ENCODE data around the gene GPR39.
A peak's percentile ranks its signal among the peaks of the same experiment; 100 is the strongest.
"Not testable (repeated sequence)": the region's sequence is repeated elsewhere in the genome, so short reads cannot be mapped to it uniquely, and the experiment has no call there.

Gene GPR39

DNA sequence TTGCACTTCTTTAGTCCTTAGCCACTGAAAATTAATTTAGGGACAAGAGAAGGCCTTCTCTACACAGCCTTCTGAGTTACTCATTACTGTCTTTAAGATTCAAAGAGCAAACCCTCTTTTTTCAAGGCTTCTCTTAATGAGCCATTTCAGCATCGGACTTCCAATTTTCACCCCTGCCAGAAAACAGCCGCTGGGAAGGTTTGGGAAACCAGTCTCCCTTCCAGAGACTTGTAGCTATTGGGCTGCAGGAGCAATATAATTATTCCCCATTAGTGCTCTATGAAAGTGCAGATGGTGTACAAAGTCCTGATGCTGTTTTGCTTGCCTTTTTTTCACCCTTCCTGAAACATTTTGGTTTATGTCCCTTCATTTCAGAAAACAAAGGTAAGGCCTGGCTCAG is 79.3 kb downstream of the GPR39 start:
- no peak for DNase-seq (ENCODE audit: low read depth in 3 of 3)

DNA sequence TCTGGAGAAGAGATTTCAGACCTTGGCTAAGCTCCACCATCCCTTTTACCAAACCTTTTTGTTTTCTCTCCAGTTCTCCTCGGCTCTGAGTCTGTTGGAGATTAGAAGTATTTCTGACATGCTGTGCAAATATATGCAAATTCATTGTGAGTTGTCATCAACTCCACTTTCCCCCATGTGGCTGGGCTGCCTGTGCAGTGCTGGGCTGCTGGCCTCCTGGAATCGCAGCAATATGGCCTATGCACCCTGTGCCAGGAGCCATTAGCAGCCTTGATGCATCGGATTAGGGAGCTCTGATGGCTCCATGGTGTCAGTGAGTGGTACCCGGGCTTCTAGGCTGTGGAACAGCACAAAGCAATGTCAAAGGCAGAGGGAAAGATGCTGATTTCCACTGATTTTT is 80.0 kb downstream of the GPR39 start:
- no peak for DNase-seq (ENCODE audit: low read depth in 3 of 3)

DNA sequence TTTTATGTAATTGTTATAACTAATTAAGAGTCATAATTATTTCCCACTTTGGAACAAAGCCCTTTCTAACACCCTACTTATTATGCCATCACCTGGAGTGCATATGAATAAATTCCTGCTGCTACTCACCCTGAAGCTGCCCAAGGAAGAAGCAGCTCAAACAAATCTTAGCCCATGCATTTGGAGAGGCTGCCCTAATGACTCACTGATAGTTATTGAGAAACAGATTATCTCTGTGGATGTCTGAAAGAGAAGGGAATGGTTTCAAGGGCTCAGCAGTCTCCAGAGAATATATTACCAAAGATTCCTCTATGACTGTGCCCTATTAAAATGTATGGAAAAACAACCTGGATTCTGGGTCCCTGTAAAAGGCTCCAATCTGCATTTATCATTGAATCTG is 81.0 kb downstream of the GPR39 start:
- DNase-seq (ENCODE audit: low read depth in 3 of 3), result no peak

GRCh38 chr2:132503701-132504100 is 87.1 kb downstream of the GPR39 start:
- no peak for DNase-seq (ENCODE audit: low read depth in 3 of 3)

DNA sequence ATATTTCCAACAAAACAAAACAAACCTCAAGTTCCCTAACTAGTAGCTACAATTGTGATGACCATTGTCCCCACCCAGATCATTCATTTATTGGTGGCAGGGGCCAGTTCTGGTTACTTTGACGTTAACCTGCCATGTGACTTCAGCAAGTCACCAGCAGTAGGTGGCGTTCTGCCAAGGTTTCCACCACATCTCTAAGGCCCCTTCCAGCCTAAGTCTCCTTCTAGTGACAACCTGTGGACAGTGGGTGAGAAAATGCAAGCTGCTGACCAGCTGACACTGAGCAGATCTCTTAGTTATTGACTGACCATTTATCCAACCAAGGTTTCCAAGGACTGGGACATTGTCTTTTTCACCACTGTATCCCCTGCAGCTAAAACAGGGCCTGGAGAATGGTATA is 98.4 kb downstream of the GPR39 start:
- no peak for DNase-seq (ENCODE audit: low read depth in 3 of 3)

- no peak for DNase-seq (ENCODE audit: low read depth in 3 of 3)
Measured at GRCh38 chr2:132517386-132517785, 100.8 kb downstream of the GPR39 start.

DNA sequence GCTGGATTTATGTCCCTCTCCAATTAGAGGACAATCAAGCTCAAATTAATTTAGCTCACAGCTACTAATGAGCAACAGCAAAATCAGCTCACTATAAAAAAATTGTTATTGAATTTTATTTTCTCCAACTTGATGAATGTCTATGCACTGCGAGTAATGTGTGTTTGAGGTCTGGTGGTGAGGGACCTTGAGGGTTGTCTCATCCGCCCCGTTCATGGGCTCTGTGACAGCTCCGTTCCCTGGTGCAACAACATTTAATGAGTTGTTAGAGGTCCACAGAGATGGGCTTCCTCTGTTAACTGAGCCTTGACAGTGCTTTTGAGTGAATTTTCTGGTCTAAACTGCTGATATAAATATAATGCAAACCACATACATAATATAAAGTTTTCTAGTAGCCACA is 101.7 kb downstream of the GPR39 start:
- DNase-seq (ENCODE audit: low read depth in 3 of 3), result no peak

GRCh38 chr2:132519566-132519965 is 103.0 kb downstream of the GPR39 start:
- no peak for DNase-seq (ENCODE audit: low read depth in 3 of 3)

DNA sequence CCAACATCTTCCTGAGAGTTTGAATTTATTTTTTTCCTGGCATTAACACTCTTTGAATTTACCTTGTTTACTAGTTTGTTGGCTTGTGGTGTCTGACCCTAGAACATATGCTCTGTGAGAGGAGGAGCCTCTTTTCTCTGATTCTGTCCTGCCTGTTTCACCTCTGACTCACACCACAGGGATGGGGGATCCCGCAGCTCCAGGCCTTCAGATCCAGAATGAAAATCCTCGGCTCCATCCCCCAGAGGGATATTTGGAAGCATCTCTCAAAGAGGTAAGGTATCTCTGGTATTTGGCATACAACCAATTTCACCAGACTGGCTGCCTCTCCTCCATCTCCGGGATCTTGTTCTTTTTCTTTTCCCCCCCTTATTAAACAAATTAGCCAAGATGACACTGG is 104.7 kb downstream of the GPR39 start:
- DNase-seq (ENCODE audit: low read depth in 3 of 3), result no peak

GRCh38 chr2:132522901-132523300 is 106.3 kb downstream of the GPR39 start:
- DNase-seq (ENCODE audit: low read depth in 3 of 3), result no peak

DNA sequence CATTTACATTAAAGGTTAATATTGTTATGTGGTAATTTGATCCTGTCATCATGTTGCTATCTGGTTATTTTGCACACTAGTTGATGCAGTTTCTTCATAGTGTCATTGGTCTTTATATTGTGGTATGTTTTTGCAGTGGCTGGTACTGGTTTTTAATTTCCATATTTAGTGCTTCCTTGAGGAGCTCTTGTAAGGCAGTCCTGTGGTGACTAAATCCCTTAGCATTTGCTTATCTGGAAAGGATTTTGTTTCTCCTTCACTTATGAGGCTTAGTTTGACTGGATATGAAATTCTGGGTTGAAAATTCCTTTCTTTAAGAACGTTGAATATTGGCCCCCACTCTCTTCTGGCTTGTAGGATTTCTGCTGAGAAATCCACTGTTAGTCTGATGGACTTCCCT is 120.5 kb downstream of the GPR39 start:
- DNase-seq (ENCODE audit: low read depth in 3 of 3), result not testable (repeated sequence)

- DNase-seq (ENCODE audit: low read depth in 3 of 3), result no peak
Measured at GRCh38 chr2:132538331-132538855, 121.8 kb downstream of the GPR39 start.

DNA sequence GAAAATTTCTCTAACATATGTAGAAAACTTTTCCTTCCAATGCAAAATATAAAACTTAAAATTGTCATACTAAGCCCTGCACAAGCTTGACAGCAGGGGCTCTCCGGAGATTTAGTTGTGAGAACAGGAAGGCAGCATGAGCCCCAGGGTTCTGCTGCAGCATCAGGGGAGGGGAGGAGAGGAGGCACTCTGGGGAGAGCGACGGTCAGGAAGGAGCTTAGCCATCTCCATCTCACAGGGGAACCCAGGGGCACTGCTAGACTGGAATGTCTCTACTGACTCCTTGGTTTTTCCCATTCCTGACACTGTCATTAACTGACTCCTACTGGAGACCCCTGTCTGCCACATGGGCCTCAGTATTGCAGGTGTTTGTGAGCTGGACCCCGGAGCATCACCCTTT is 123.6 kb downstream of the GPR39 start:
- no peak for DNase-seq (ENCODE audit: low read depth in 3 of 3)

DNA sequence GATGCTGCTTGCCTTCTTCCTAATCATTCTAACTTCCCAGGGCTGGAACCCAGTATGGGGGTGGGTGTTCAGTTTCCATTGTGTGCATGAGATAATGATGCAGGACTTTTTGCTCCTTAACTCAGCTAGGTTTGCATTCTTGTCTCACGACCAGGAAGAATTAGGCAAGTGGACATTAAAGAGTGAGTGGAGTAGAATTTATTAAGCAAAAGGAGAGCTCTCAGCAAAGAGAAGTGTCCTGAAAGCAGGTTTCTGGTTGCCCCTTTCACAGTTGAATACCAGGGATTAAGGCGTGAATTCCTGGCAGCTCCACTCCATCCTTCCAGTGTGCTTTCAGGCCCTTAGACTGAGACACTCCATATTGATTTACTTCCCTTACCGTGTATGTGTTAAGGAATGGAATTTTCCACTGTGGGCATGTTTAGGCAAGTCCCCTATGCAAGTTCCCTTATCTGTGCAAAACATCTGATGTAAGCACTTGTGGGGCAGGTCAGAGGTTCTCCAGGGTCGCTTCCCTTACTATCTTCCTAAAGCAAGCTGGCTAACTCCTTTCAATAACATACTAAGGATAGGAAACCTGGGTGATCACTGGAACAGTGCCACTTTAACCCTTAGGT is 126.5 kb downstream of the GPR39 start:
- DNase-seq (ENCODE audit: low read depth in 3 of 3), result no peak

DNA sequence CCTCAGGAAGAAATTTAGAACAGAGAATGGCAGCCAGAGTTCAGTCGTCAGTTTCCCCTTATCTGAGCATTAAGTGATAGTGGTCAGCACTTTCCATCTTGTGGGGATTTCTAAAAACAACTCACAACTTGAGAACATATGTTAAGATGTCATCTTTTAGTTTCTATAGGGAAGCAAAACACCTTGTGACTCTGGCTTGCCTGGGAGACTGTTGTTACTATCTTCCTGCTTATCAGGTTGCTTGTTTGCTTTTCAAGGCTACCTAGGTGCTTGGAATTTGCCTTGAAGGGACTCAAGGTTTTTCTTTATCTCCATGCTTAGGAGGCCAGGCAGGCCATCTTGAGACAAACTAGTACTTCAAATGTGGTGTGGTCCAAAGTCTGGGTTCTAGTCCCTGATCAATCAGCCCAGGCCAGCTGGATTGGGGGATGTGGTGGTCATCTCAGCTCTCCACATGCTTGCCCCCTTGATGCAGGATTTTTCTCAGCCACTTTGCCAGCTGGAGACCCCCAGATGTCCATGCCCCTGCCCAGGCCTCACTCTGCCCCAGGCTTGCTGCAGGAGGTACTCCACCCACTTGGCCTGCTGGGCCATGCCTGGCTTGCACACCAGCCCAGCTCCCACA is 127.5 kb downstream of the GPR39 start:
- DNase-seq (ENCODE audit: low read depth in 3 of 3), result no peak

DNA sequence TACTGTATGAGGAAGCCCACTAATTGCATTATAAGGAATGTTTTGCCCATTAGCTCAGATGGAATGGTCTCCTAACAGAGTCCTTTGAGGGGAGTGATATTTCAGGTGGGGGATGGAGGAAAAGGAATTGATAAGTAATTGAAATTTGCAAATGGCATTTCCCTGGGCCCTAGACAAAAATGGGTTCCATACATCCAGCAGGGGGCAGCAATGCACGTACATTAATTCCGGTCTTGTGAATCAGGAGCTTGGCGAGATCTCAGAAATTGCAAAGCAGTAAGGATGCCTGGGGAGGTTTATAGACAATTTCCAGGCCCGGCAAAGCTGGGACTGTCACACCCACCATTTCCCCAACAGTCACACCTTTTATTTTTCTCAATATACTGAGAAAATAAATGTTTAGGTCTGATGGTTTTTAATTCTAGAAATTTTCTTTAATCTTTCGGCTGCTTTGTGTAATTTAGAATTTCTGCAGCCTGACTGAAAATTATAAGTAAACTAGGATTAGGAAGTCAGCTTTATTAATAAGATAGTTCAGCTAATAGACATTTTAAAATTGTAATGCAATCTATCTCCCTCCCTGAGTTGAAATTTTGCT is 130.6 kb downstream of the GPR39 start:
- DNase-seq (ENCODE audit: low read depth in 3 of 3), result peak; percentile 12 to 45 (median 16)

- DNase-seq (ENCODE audit: low read depth in 3 of 3), result no peak
Measured at GRCh38 chr2:132549935-132550670, 133.5 kb downstream of the GPR39 start.

DNA sequence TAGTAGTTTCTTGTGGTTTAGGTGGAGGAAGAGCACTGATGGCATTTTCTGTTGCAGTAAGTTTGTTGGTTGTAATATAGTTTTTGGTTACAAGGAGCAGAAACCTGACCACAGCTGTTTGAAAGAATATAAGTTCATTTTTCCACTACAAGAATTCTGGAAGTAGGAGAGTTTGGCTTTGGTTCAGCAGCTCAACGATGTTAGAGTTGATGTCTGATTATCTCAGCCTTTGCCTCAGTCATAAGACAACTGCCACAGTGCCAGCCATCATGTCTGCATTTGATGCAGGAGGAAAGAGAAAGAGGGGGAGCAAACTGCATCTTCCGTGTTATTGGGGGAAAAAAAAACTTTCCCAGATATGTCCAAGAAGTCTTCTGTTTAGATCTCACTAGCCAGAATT is 134.3 kb downstream of the GPR39 start:
- DNase-seq (ENCODE audit: low read depth in 3 of 3), result no peak

DNA sequence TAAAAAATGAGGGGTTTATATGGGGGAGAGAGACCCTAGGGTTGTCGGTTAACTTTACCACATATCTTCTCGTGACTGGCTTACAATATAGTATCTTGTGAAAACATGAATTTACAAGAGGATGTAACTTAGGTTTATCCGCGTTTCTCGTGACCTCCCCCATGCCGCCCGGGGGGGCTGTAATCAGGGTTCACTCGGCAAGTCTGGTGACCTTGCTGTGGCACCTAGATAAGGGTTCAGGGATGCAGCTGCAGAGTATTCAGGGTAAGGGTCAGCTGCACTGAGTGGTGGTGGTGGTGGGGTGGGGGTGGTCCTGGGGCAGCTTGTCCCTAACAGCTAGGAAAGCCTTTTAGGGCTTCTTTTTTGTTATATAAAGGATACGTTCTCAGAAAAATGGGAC is 141.1 kb downstream of the GPR39 start:
- no peak for DNase-seq (ENCODE audit: low read depth in 3 of 3)

DNA sequence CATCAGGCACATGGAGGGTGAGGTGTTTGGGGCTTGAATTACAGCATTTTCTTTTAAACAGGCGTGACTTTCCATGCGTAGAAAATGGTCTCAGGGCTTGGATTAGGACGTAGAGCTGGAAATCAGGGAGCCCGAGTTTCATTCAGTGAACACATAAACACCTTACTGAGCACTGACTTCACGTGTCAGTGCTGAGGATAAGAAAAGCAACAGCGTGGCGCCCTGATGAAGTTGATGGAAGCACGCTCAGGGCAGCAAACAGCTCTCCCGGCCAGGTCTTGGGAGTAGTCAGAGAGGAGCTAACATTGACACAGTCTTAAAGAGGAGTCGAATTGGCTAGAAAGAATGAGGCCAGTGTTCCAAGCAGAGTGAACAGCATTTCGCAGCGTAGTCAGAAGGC is 142.7 kb downstream of the GPR39 start:
- DNase-seq (ENCODE audit: low read depth in 3 of 3), result no peak

DNA sequence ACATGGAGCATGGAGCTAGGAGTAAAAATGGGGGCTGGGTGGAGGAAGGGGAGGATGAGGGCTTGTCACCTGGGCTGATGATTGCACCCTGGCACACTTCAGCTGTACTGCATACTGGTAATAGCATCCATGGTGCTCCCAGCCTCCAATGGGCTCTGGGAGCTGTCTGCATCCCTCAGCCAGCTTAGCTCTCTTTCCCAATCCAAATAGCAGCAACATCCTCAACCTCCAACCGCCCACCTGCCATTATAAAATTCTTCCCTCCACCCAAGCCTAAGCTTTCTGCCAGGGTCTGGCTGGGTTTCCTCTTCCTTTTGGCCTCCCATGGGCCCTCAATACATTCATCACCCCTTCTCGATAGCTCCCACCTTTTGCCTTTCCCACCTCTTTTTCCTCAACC is 143.3 kb downstream of the GPR39 start:
- DNase-seq (ENCODE audit: low read depth in 3 of 3), result no peak

DNA sequence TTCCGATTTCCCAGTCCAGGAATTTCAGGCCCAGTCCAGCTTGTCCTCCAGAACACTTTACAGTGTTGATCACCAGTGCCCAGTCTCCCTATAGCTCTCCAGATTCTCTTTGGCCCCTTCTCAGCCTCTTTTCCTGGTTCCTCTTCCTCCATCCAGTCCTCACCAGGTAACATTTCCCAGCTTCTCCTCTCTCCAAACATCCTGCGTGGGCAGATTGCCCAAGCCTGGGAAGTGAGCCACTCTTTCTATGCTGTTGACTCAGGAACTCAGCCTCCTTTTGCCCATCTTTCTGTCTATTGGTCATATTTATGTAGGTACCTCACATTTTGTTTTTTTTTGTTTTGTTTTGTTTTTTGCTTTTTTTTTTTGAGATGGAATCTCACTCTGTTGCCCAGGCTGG is 144.0 kb downstream of the GPR39 start:
- DNase-seq (ENCODE audit: low read depth in 3 of 3), result no peak

GRCh38 chr2:132562245-132562644 is 145.6 kb downstream of the GPR39 start:
- no peak for DNase-seq (ENCODE audit: low read depth in 3 of 3)
